ENCODE data around the gene ISG20L2. TPM values are rescaled to one million over a fixed set of nuclear protein-coding genes. Genes with fewer than 3 reads are reported as not detected.

The ISG20L2 gene
- total and polyA plus RNA-seq, 2 experiments from 2014 or later = 16.4 to 22.4 TPM

DNA sequence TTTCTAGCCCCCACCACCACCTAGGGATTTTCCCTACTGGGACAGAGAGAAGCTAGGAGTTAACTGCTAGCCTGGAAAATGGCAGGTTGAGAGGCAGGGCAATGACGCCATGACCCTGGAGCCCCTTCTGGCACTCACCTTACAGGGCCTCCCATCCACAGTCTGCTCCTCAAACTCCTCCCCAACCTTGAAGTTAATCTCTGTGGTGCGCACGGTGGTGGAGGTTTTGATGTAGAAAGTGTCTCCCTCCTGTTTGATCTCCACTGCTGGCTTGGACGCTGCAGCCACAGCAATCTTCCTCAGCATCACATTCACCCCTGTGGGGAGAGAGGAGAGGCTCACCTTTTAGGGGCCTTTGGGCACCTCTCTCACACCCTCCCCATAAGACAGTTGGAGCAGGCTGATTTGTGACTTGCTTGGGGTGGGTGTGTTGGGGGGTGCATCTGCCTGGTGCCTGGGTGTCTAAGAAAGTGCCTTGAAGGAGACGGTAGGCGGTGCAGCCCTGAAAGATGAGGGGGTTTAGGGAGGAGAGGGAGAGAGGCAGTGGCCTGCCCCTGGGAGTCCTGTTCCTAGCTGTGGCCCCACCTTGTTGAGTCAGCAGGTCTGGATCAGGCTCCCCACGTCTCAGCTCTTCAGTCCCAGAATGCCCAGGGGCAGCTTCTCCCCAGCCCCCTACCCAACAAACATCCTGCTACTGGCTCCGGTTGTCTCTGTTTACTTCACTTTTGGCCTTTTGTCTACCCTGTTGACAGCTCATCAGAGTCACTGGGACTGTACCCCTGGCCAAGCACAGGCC lies 27.6 kb downstream of the ISG20L2 start:
- 61% methylated on average over 8 of the region's 8 CpGs for WGBS (ENCODE audit: low lambda C conversion rate, missing lambda C conversion rate)
- H3K9me2 ChIP-seq (replicated peaks; ENCODE audit: insufficient read depth) = no peaks in the 10 kb centered on the region
- no peaks in the 10 kb centered on the region for H3K36me3 ChIP-seq (replicated peaks; ENCODE audit: insufficient read depth, low read depth)
- peaks cover 30% of the 10 kb centered on the region for H3K4me1 ChIP-seq (ENCODE audit: insufficient read depth)
- no peaks in the 10 kb centered on the region for H3K9me3 ChIP-seq (ENCODE audit: low read depth)
- H3K27me3 ChIP-seq = no peaks in the 10 kb centered on the region
- no peak overlapping the region for H3K27ac ChIP-seq
- H3K4me3 ChIP-seq = no peak overlapping the region
- no peak for DNase-seq (ENCODE audit: low spot score)
- TF ChIP-seq EZH2phosphoT487 (IDR thresholded peaks at IDR 0.05; ENCODE audit: low read depth, severe bottlenecking, unreplicated experiment) (no peak), EZH2 (IDR thresholded peaks at IDR 0.05; ENCODE audit: borderline replicate concordance) (no peak)
- TF ChIP-seq, protein P1, sequence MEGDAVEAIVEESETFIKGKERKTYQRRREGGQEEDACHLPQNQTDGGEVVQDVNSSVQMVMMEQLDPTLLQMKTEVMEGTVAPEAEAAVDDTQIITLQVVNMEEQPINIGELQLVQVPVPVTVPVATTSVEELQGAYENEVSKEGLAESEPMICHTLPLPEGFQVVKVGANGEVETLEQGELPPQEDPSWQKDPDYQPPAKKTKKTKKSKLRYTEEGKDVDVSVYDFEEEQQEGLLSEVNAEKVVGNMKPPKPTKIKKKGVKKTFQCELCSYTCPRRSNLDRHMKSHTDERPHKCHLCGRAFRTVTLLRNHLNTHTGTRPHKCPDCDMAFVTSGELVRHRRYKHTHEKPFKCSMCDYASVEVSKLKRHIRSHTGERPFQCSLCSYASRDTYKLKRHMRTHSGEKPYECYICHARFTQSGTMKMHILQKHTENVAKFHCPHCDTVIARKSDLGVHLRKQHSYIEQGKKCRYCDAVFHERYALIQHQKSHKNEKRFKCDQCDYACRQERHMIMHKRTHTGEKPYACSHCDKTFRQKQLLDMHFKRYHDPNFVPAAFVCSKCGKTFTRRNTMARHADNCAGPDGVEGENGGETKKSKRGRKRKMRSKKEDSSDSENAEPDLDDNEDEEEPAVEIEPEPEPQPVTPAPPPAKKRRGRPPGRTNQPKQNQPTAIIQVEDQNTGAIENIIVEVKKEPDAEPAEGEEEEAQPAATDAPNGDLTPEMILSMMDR (IDR thresholded peaks at IDR 0.05; ENCODE audit: poor library complexity) = no peak
- H3K79me2 ChIP-seq = peaks cover 34% of the 10 kb centered on the region
- peaks cover 6% of the 10 kb centered on the region for H4K20me1 ChIP-seq (ENCODE audit: insufficient read depth, poor library complexity, severe bottlenecking)
- H2AFZ ChIP-seq = no peak overlapping the region
- H3K4me2 ChIP-seq = peak overlapping the region; percentile 92

DNA sequence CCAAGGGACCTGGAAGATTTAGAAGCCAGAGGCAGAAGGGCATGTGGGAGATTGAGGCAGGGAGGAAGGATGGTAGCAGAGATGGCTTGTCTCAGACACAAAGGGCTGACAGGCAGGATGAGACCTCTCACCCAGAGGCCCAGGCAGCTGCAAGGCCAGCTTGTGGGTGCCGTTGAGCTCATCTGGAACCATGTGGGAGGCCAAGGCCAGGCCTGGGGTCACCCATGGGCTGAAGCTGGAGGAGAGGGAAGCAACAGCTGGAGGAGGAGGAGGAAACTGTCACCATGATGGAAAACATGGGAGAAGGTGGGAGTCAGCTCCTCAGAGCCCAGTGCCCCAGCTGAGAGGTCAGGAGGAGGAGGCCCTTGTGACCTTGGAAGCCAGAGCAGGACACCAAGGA lies 29.6 kb downstream of the ISG20L2 start:
- 100% methylated on average over 1 of the region's 1 CpG for WGBS (ENCODE audit: low lambda C conversion rate, missing lambda C conversion rate)
- H3K9me3 ChIP-seq (ENCODE audit: low read depth) = no peaks in the 10 kb centered on the region
- H3K79me2 ChIP-seq = peaks cover 23% of the 10 kb centered on the region
- H3K36me3 ChIP-seq (replicated peaks; ENCODE audit: insufficient read depth, low read depth) = no peaks in the 10 kb centered on the region
- no peaks in the 10 kb centered on the region for H3K27me3 ChIP-seq
- peaks cover 20% of the 10 kb centered on the region for H3K4me1 ChIP-seq (ENCODE audit: insufficient read depth)
- no peak overlapping the region for H3K4me2 ChIP-seq
- no peak overlapping the region for H2AFZ ChIP-seq
- no peak for DNase-seq (ENCODE audit: low spot score)
- TF ChIP-seq EZH2phosphoT487 (IDR thresholded peaks at IDR 0.05; ENCODE audit: low read depth, severe bottlenecking, unreplicated experiment) (no peak), EZH2 (IDR thresholded peaks at IDR 0.05; ENCODE audit: borderline replicate concordance) (no peak)
- H3K9me2 ChIP-seq (replicated peaks; ENCODE audit: insufficient read depth) = no peaks in the 10 kb centered on the region
- H4K20me1 ChIP-seq (ENCODE audit: insufficient read depth, poor library complexity, severe bottlenecking) = peaks cover 6% of the 10 kb centered on the region
- no peak overlapping the region for H3K27ac ChIP-seq
- H3K4me3 ChIP-seq = no peak overlapping the region

DNA sequence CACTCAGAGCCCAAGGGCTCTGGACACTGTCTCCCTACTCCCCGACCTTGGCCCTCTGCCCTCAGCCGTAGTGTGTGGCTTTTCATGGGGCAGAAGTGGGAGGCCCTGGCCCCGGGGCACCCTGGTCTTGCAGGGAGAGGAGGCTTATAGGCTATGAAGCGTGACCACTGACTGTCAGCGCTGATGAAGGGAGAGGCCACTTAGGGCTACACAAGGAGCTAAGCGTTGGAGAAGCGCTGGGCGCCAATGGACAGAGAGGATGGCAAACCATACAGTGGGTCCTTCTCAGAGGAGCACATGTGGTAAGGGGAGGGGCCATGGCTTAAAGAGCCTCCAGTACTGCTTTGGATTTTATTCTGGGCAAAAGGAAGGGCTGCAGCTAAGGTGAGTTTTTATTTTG lies 31.1 kb downstream of the ISG20L2 start:
- no peaks in the 10 kb centered on the region for H3K9me2 ChIP-seq (replicated peaks; ENCODE audit: insufficient read depth)
- no peak overlapping the region for H3K4me2 ChIP-seq
- H3K4me1 ChIP-seq (ENCODE audit: insufficient read depth) = peaks cover 25% of the 10 kb centered on the region
- H3K79me2 ChIP-seq = peaks cover 12% of the 10 kb centered on the region
- no peak for DNase-seq (ENCODE audit: low spot score)
- no peak overlapping the region for H2AFZ ChIP-seq
- no peaks in the 10 kb centered on the region for H3K36me3 ChIP-seq (replicated peaks; ENCODE audit: insufficient read depth, low read depth)
- H3K4me3 ChIP-seq = no peak overlapping the region
- peaks cover 6% of the 10 kb centered on the region for H4K20me1 ChIP-seq (ENCODE audit: insufficient read depth, poor library complexity, severe bottlenecking)
- TF ChIP-seq EZH2phosphoT487 (IDR thresholded peaks at IDR 0.05; ENCODE audit: low read depth, severe bottlenecking, unreplicated experiment) = no peak
- TF ChIP-seq EZH2 (IDR thresholded peaks at IDR 0.05; ENCODE audit: borderline replicate concordance) = no peak
- TF ChIP-seq, protein P1 (IDR thresholded peaks at IDR 0.05; ENCODE audit: poor library complexity) = no peak
- H3K9me3 ChIP-seq (ENCODE audit: low read depth) = no peaks in the 10 kb centered on the region
- 74% methylated on average over 8 of the region's 8 CpGs for WGBS (ENCODE audit: low lambda C conversion rate, missing lambda C conversion rate)
- H3K27ac ChIP-seq = no peak overlapping the region
- H3K27me3 ChIP-seq = no peaks in the 10 kb centered on the region

DNA sequence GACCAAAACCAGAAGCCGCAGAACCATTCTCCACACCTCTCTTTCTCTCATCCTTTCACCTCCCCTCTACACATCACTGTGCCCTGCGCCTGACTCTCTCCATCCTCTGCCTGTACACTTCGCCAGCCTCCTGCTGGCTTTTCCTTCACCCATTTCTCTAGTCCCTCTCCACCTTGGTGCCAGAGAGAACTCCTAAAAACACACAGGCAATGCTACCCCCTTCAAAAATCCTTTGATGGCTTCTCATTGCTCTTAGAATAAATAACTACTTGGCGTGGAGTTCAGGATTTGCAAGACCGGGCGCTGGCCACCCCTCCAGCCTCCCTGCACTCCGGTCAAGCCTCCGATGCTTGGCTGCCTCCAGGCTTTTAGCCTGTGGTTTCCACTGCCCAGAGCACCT lies 31.8 kb downstream of the ISG20L2 start:
- Histone ChIP-seq H3K4me3 (no peak overlapping the region), H3K27me3 (no peaks in the 10 kb centered on the region), H3K36me3 (replicated peaks; ENCODE audit: insufficient read depth, low read depth) (no peaks in the 10 kb centered on the region), H3K9me3 (ENCODE audit: low read depth) (no peaks in the 10 kb centered on the region), H3K4me1 (ENCODE audit: insufficient read depth) (peaks cover 32% of the 10 kb centered on the region), H4K20me1 (ENCODE audit: insufficient read depth, poor library complexity, severe bottlenecking) (peaks cover 3% of the 10 kb centered on the region), H3K4me2 (no peak overlapping the region), H3K79me2 (peaks cover 5% of the 10 kb centered on the region), H3K9me2 (replicated peaks; ENCODE audit: insufficient read depth) (no peaks in the 10 kb centered on the region), H2AFZ (no peak overlapping the region), H3K27ac (no peak overlapping the region)
- no peak for TF ChIP-seq EZH2 (IDR thresholded peaks at IDR 0.05; ENCODE audit: borderline replicate concordance)
- TF ChIP-seq EZH2phosphoT487 (IDR thresholded peaks at IDR 0.05; ENCODE audit: low read depth, severe bottlenecking, unreplicated experiment) = no peak
- TF ChIP-seq, protein P1 (IDR thresholded peaks at IDR 0.05; ENCODE audit: poor library complexity) = no peak
- DNase-seq (ENCODE audit: low spot score) = no peak
- 89% methylated on average over 8 of the region's 8 CpGs for WGBS (ENCODE audit: low lambda C conversion rate, missing lambda C conversion rate)

Data from hepatocyte (in vitro differentiated cells).